HG02588 (cell line): Measurements from ENCODE around the gene ZNF236.

Experiments used
- ATAC-seq: cut with Tn5 transposase; IDR thresholded peaks from one replicate; pipeline ENCODE4 v1.9.1; 2021; ENCODE audit warnings: mild to moderate bottlenecking, moderate library complexity; ENCODE audit not compliant: unreplicated experiment

The ZNF236 gene

DNA sequence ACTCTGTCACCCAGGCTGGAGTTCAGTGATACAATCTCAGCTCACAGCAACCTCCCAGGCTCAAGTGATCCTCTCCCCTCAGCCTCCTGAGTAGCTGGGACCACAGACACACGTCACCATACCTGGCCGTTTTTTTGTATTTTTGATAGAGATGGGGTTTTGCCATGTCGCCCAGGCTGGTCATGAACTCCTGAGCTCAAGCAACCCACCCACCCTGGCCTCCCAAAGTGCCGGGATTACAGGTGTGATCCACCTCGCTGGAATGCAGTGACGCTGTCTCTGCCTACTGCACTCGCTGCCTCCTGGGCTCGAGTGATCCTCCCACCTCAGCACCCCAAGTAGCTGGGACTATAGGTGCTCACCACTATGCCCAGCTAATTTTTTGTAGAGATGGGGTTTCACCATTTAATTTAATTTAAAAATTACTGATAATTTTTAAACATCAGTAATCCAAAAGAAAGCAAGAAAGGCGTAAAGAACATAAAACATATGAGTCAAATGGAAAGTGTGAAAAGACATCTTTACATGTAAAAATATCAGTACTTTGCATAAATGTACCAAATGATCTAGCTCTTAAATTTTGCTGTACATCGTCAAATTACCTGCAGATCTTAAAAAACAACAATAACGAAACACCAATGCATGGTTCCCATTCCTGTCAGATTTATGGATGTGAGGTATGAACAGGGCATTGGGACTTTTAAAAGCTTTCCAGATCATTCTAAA is 2.8 kb upstream of the ZNF236 start:
- no peak for ATAC-seq

GRCh38 chr18:76821356-76821874 is 942 bp upstream of the ZNF236 start:
- ATAC-seq, result no peak

- peak; percentile 44 for ATAC-seq
Observed at GRCh38 chr18:76821875-76822505, 367 bp upstream of the ZNF236 start.

GRCh38 chr18:76823161-76823538 is 793 bp downstream of the ZNF236 start:
- no peak for ATAC-seq

GRCh38 chr18:76823587-76824011 is 1.2 kb downstream of the ZNF236 start:
- ATAC-seq, result no peak

- ATAC-seq, result no peak
Observed at GRCh38 chr18:76824145-76824676, 1.9 kb downstream of the ZNF236 start.

DNA sequence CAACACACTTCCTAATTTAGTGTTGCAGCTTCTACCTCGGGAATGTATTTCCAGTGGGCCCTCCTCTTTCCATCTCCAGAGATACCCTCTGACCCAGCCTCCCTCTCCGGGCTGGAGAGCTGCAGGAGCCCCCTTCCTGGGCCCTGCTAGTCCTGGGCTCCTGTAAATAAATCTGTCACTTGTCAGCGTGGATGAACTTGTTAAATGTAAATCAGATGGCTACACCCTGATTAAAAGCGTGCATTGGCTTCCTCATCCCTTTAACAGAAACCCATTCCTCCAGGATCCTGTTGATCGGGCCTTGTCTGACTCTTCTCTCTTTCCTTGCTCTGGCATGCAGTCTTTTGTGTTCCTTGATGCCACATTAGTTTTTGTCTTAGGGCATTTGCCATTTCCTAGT is 2.4 kb downstream of the ZNF236 start:
- no peak for ATAC-seq

DNA sequence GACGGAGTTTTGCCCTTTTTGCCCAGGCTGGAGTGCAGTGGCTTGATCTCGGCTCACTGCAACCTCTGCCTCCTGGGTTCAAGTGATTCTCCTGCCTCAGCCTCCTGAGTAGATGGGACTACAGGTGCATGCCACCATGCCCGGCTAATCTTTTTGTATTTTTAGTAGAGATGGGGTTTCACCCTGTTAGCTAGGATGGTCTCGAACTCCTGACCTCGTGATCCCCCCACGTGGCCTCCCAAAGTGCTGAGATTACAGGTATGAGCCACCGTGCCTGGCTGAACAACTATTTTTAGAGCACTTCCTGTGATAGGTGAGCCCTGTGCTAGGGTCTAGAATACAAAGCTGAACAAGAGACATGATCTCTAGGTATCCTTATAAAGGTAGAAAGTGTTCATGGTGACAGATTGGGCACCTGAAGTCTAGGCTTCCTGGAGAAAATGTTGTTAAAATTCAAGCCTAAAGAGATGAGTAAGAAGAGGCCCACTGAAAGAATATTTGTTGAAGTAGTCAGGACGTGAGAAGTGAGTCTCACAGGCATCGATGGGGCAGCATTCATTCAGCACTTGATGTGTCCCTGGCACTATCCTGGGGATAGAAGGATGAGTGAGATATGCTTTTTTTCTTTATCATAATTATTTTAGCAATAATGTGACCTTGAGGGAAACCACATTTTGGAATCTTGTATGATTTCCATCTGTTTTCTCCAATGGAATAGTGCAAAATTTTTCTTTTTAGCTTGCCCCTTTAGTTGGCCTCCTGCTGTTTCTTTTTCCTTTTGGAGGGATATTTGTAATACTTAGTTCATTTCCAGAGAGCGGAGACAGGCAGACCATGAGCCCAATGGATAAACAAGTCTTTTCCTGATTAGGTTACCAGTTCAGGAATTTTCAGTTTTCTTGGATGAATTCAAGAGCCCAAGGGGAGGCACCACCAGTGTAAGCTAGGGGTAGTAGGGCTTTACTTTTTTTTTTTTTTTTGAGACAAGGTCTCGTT is 5.1 kb downstream of the ZNF236 start:
- ATAC-seq, result no peak

DNA sequence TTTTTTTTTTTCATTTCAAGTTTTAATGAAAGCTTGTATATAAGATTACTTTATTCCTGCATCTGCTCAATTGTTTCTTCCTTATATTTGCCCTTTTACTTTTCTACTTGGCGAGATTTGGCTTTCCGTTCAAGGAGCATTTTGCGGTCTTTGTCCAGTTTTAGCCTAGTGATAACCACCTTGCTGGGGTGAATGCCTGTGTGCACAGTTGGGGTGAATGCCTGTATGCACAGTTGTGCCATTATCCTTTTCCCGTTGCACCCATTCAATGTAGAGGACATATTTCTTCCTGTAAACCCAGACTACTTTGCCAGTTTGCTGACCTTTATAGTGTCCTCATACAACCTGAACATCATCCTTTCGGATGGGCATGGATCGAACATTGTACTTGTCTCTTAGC is 12.0 kb downstream of the ZNF236 start:
- no peak for ATAC-seq

GRCh38 chr18:76835380-76835779 is 13.0 kb downstream of the ZNF236 start:
- ATAC-seq, result no peak

- no peak for ATAC-seq
Observed at GRCh38 chr18:76837071-76837470, 14.7 kb downstream of the ZNF236 start.

DNA sequence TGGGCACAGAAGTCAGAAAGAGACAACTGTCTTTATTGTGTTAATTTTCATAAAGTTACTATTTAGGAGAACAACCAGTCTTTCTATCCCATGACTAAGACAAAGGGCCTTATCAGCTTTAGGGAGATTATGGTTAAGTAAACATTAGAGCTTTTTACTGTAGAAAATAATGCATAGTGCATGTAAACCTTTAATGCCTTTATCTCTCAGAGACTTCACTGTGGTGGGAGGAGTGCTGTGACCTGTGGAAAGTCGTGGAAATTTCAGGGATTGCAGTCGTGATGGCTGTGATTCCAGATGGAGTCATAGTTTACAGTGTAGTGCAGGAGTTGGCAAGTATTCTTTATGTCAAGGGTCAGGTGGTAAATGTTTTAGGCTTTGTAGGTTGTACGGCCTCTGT is 15.8 kb downstream of the ZNF236 start:
- ATAC-seq, result no peak

DNA sequence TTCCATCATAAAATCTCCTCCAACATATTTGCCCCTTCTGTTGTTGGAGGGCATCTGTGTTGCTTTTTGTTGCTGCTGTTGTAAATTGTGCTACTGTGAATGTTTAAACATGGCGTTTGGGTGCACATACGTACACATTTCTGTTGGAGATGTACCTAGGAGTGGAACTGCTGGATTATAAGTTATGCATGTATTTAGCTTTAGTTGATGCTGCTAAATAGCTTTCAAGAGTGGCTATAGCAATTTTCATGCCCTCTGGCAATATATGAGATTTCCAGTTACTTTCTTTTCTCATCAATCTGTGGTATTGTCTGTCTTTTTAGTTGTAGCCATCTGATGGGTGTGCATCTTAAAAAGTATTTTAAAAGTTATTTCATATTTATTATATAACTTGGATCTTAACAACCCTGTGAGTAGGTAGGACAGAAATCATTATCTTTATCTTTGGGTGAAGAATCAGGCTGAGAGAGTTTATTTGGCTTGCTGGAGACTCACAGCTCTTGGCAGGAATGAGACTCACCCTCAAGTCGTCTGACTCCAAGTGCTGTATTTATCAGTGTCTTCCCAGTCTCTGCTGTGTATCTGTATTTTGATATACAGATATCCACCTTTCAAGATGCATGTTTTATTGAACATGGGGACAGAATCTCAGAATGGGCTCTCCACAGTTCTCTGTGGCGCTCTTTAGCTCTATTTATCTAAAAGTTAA is 16.9 kb downstream of the ZNF236 start:
- ATAC-seq, result no peak

- no peak for ATAC-seq
Observed at GRCh38 chr18:76842837-76843530, 20.6 kb downstream of the ZNF236 start.

DNA sequence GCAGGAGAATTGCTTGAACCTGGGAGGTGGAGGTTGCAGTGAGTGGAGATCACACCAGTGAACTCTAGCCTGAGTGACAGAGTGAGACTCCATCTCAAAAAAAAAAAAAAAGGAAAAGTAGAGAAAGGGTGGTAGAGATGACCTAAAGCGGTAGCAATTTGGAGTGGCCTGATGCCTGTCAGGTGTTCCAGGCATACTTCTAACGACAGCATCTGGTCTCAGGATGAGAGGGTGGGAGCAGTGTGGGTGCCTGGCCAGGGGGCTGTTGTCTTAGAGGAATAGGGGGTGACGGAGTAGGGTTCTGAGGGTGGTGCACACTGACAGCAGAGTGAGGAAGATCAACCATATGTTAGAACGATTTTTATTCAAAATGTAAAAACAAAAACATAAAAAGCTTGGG is 21.8 kb downstream of the ZNF236 start:
- no peak for ATAC-seq

DNA sequence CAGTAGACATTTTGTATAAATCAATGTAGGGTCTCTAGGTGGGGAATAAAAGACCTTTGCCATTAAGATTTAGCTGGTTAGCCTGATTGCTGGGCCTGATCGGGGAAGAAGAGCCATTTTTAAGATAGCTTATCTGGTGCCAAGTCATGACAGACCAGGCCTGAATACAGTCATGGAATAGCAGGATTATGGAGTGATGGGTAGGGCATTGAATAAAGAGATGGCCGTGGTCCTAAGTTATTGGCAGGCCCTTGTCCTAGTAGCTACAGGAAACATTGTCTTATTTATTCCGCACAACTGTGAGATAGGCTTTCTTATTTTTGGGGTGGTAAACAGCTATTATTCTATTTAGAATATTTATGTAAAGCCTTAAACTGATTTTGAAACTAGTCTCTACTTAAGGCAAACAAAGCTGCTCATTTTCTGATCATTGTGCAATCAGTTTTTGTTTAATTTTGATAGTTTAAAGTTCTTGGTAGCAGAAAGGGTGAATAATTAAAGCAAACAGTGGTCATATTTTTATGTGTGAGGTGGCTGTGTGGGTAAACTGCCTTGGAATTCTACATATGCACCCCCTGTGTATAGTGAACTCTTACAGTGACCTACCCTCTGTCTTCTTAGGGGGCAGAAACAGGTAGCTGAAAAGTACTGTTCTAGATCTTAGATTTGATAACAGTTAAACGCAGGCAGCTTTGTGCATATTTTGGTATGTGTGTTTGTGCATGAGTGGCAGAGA is 22.6 kb downstream of the ZNF236 start:
- no peak for ATAC-seq

DNA sequence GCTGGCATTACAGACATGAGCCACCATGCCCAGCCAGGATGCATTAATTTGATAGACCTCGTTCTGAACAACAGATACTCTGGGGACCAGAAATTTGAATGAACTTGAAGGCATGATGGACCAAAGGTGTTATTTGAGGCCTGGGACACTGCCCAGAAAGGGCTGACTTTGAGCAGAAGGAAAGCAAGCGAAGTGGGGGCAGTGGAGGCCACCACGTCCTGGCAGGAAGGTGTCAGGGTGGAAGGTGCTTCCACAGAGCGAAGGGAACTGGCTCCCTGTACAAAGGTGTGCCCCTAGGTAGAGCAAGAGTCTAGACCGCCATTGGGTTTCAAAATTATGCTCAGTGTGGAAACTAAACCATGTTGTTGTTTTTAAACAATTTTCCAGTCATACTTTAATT is 23.9 kb downstream of the ZNF236 start:
- ATAC-seq, result no peak

DNA sequence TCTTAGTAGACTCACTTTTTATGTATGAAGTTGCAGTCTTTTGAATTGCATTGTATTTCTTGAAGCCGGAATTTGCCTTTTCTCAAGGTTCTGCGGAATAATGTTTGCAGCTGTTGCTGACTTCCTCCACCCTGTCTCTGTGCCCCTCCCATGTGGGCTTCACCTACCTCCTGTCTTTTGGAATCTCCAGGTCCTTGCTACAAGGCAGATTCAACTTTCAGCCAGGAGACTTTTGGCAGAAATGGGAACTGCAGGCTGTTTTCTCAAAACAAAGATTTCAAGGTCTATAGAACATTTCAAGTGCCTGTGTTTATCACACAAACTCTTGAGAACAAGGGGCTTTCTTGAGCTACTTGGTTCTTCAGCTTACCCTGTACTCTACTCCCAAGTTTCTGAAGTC is 25.6 kb downstream of the ZNF236 start:
- no peak for ATAC-seq

- ATAC-seq, result no peak
Observed at GRCh38 chr18:76850112-76850511, 27.8 kb downstream of the ZNF236 start.
